ENCODE results near the gene C19orf53. TPM values are rescaled to one million over a fixed set of nuclear protein-coding genes. Genes with fewer than 3 reads are reported as not detected.

Gene C19orf53
- total RNA-seq, 1 donor from 2014 or later = 68.3 TPM

DNA sequence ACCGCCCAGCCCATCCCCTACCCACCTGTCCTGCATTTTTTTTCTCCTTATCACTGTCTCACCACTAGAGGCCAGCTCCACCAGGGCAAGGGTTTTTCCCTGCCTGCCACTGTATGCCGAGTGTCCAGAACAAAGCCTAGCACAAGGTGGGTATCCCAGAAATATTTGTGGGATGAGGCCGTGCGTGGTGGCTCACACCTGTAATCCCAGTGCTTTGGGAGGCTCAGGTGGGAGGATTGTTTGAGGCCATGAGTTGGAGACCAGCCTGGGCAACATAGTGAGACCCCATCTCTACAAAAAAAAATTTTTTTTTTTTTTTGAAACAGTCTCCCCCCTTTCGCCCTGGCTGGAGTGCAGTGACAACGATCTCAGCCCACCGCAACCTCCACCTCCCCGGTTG lies 12.8 kb upstream of the C19orf53 start:
- H3K27ac Mint-ChIP-seq (ENCODE audit: unreplicated experiment) = no peak overlapping the region
- TF ChIP-seq CTCF (IDR thresholded peaks at IDR 0.05; ENCODE audit: partially characterized antibody, unreplicated experiment) = no peak
- no peak overlapping the region for H3K4me3 Mint-ChIP-seq (ENCODE audit: unreplicated experiment)
- peaks cover 10% of the 10 kb centered on the region for H3K36me3 Mint-ChIP-seq (ENCODE audit: unreplicated experiment)
- H3K9me3 Mint-ChIP-seq (ENCODE audit: unreplicated experiment) = peaks cover 4% of the 10 kb centered on the region
- no peak for DNase-seq
- H3K27me3 Mint-ChIP-seq (ENCODE audit: unreplicated experiment) = peaks cover 8% of the 10 kb centered on the region
- H3K4me1 Mint-ChIP-seq (ENCODE audit: low read depth, unreplicated experiment) = peaks cover 5% of the 10 kb centered on the region

- no peak for DNase-seq
- Mint-ChIP-seq H3K9me3 (ENCODE audit: unreplicated experiment) (peaks cover 2% of the 10 kb centered on the region), H3K4me3 (ENCODE audit: unreplicated experiment) (no peak overlapping the region), H3K4me1 (ENCODE audit: low read depth, unreplicated experiment) (peaks cover 5% of the 10 kb centered on the region), H3K36me3 (ENCODE audit: unreplicated experiment) (peaks cover 10% of the 10 kb centered on the region), H3K27ac (ENCODE audit: unreplicated experiment) (no peak overlapping the region), H3K27me3 (ENCODE audit: unreplicated experiment) (peaks cover 7% of the 10 kb centered on the region)
- no peak for TF ChIP-seq CTCF (IDR thresholded peaks at IDR 0.05; ENCODE audit: partially characterized antibody, unreplicated experiment)
Observed at GRCh38 chr19:13762635-13763235, 11.5 kb upstream of the C19orf53 start.

GRCh38 chr19:13763265-13763664 lies 11.0 kb upstream of the C19orf53 start:
- Mint-ChIP-seq H3K4me3 (ENCODE audit: unreplicated experiment) (peak overlapping the region; percentile 71), H3K36me3 (ENCODE audit: unreplicated experiment) (peaks cover 9% of the 10 kb centered on the region), H3K9me3 (ENCODE audit: unreplicated experiment) (peaks cover 2% of the 10 kb centered on the region), H3K4me1 (ENCODE audit: low read depth, unreplicated experiment) (peaks cover 5% of the 10 kb centered on the region), H3K27me3 (ENCODE audit: unreplicated experiment) (peaks cover 7% of the 10 kb centered on the region), H3K27ac (ENCODE audit: unreplicated experiment) (no peak overlapping the region)
- no peak for DNase-seq
- no peak for TF ChIP-seq CTCF (IDR thresholded peaks at IDR 0.05; ENCODE audit: partially characterized antibody, unreplicated experiment)

GRCh38 chr19:13764101-13764807 lies 10.0 kb upstream of the C19orf53 start, which contains the start of gene MRI1:
Gene MRI1, plus strand, starts transcription at chr19:13764522. Its CDS starts 67 bp downstream, at chr19:13764589.
- TF ChIP-seq CTCF (IDR thresholded peaks at IDR 0.05; ENCODE audit: partially characterized antibody, unreplicated experiment) = no peak
- peaks cover 7% of the 10 kb centered on the region for H3K27me3 Mint-ChIP-seq (ENCODE audit: unreplicated experiment)
- H3K9me3 Mint-ChIP-seq (ENCODE audit: unreplicated experiment) = peaks cover 2% of the 10 kb centered on the region
- peaks cover 5% of the 10 kb centered on the region for H3K36me3 Mint-ChIP-seq (ENCODE audit: unreplicated experiment)
- peaks cover 5% of the 10 kb centered on the region for H3K4me1 Mint-ChIP-seq (ENCODE audit: low read depth, unreplicated experiment)
- peak within 1 kb of the TSS; percentile 92 for H3K4me3 Mint-ChIP-seq (ENCODE audit: unreplicated experiment)
- H3K27ac Mint-ChIP-seq (ENCODE audit: unreplicated experiment) = peak within 1 kb of the TSS; percentile 70
- DNase-seq = peak; percentile 81

DNA sequence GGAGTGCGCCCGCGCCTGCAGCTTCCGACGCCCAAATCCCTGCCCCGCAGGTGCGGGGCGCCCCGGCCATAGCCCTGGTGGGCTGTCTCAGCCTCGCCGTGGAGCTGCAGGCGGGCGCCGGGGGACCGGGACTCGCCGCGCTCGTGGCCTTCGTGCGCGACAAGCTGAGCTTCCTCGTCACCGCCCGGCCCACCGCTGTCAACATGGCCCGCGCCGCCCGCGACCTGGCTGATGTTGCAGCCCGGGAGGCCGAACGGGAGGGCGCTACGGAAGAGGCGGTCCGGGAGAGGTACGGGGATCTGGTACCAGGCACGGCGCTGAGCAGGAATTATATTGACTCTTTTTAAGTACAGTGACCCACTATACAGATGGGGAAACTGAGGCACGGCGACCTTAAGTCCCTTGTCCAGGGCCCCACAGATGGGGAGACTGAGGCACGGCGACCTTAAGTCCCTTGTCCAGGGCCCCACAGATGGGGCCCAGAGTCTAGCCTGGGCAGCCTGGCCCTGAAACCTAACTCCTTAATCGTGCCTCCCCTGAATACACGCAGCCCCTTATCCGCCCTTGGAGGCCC lies 9.3 kb upstream of the C19orf53 start:
- Mint-ChIP-seq H3K27me3 (ENCODE audit: unreplicated experiment) (peaks cover 7% of the 10 kb centered on the region), H3K4me1 (ENCODE audit: low read depth, unreplicated experiment) (peaks cover 5% of the 10 kb centered on the region), H3K36me3 (ENCODE audit: unreplicated experiment) (peaks cover 5% of the 10 kb centered on the region), H3K9me3 (ENCODE audit: unreplicated experiment) (peaks cover 2% of the 10 kb centered on the region), H3K27ac (ENCODE audit: unreplicated experiment) (peak overlapping the region; percentile 68), H3K4me3 (ENCODE audit: unreplicated experiment) (peak overlapping the region; percentile 92)
- TF ChIP-seq CTCF (IDR thresholded peaks at IDR 0.05; ENCODE audit: partially characterized antibody, unreplicated experiment) = no peak
- peak; percentile 62 for DNase-seq
